A549 (cell line): ENCODE data around the gene OR4K2. TPM values are rescaled to one million over a fixed set of nuclear protein-coding genes. Genes with fewer than 3 reads are reported as not detected.

ENCODE experiments used
- ATAC-seq, 2 experiments: fragments of 200-7000 bp in 1 of 2; fragments of >200 bp in 1 of 2; cut with Nextera tagmentation in 1 of 2; cut with Tn5 transposase in 1 of 2; 3 replicates each; pipeline versions ENCODE4 v1.8.0 to v1.9.1; 2018 to 2020; ENCODE audit warnings: mild to moderate bottlenecking in 1 of 2, moderate library complexity in 1 of 2
- CTCF ChIA-PET: fragments of 300-600 bp; sonication (Branson Sonifier 250); formaldehyde crosslinking; extraction: SDS; loops from one replicate; lab custom pipeline; 2021; ENCODE audit warnings: antibody characterized with exemption, inconsistent platforms; lab: Yijun Ruan, JAX
- POLR2A ChIA-PET: fragments of 350-600 bp; formaldehyde crosslinking; extraction: SDS; loops from one replicate; lab custom pipeline; 2021; ENCODE audit warnings: antibody characterized with exemption, inconsistent platforms; lab: Yijun Ruan, JAX
- DNase-seq, 2 experiments: peaks; one replicate each; pipeline versions ENCODE4 v3.0.0 to v3.0.0-alpha.2; 2011 to 2016; ENCODE audit warnings: low read depth in 1 of 2, low spot score in 1 of 2
- FAIRE-seq: peaks from 2 replicates; lab custom pipeline; 2011; peaks lifted over from hg19 to GRCh38; lab: Jason Lieb, UNC
- H3K27ac ChIP-seq, 2 experiments: fragments of >200 bp; sonication (Bioruptor Twin); formaldehyde crosslinking; 3 replicates each; pipeline ENCODE4 v1.5.1; 2016 to 2017
- H3K4me1 ChIP-seq: fragments of >200 bp; sonication (Bioruptor Twin); formaldehyde crosslinking; 3 replicates; pipeline ENCODE4 v1.6.1; 2016
- H3K4me2 ChIP-seq: fragments of >200 bp; sonication (Bioruptor Twin); formaldehyde crosslinking; 3 replicates; pipeline ENCODE4 v1.6.1; 2016
- H3K4me3 ChIP-seq: fragments of >200 bp; sonication (Bioruptor Twin); formaldehyde crosslinking; 3 replicates; pipeline ENCODE4 v1.5.1; 2016
- H3K9me3 ChIP-seq: fragments of >200 bp; sonication (Bioruptor Twin); formaldehyde crosslinking; 3 replicates; pipeline ENCODE4 v1.6.1; 2016
- BCL3 ChIP-seq: fragments of >200 bp; sonication (Bioruptor Twin); formaldehyde crosslinking; IDR thresholded peaks from 3 replicates; pipeline ENCODE4 v1.6.1; 2016
- BHLHE40 ChIP-seq: IDR thresholded peaks from 2 replicates; pipeline ENCODE4 v1.6.1; 2012; ENCODE audit warnings: low read depth, low read length, inconsistent platforms
- CBX8 ChIP-seq: fragments of 200-600 bp; sonication (generic); IDR thresholded peaks from 2 replicates; pipeline ENCODE4 v1.6.1; 2016
- EHF ChIP-seq: fragments of 250-450 bp; sonication (Bioruptor Pico); IDR thresholded peaks from 2 replicates; pipeline ENCODE4 v1.5.0; 2020; ENCODE audit warnings: mild to moderate bottlenecking
- EHMT2 ChIP-seq: fragments of 200-600 bp; sonication (generic); IDR thresholded peaks from 2 replicates; pipeline ENCODE4 v1.6.1; 2016; ENCODE audit warnings: antibody characterized with exemption, low read depth, mild to moderate bottlenecking, moderate library complexity
- ELK1 ChIP-seq: fragments of 150-350 bp; IDR thresholded peaks from 2 replicates; pipeline ENCODE4 v1.6.1; 2014; ENCODE audit warnings: low read depth, mild to moderate bottlenecking, low read length
- EP300 ChIP-seq, 2 experiments: fragments of >200 bp; sonication (Bioruptor Twin); formaldehyde crosslinking; IDR thresholded peaks; 2 replicates in 1 of 2; 3 replicates in 1 of 2; pipeline ENCODE4 v1.6.1; 2016 to 2017
- ESRRA ChIP-seq: fragments of 150-350 bp; IDR thresholded peaks from 2 replicates; pipeline ENCODE4 v1.6.1; 2014; ENCODE audit warnings: mild to moderate bottlenecking, low read length, borderline replicate concordance
- FOSL2 ChIP-seq, 2 experiments: fragments of 450-650 bp in 1 of 2; fragments of >200 bp in 1 of 2; sonication (Bioruptor Twin) in 1 of 2; formaldehyde crosslinking; IDR thresholded peaks; 2 replicates each; pipeline versions ENCODE4 v1.5.0 to v1.6.1; 2016 to 2020; ENCODE audit warnings: mild to moderate bottlenecking in 1 of 2, moderate library complexity in 1 of 2
- GATA3 ChIP-seq: IDR thresholded peaks from 2 replicates; pipeline ENCODE4 v1.6.1; 2012; ENCODE audit warnings: borderline replicate concordance
- HMGXB4 ChIP-seq: fragments of 250-450 bp; sonication (Bioruptor Pico); IDR thresholded peaks from 2 replicates; pipeline ENCODE4 v1.5.0; 2021; ENCODE audit warnings: mild to moderate bottlenecking, moderate library complexity, borderline replicate concordance
- HOXA7 ChIP-seq: fragments of 250-450 bp; sonication (Bioruptor Pico); IDR thresholded peaks from 2 replicates; pipeline ENCODE4 v1.5.0; 2020; ENCODE audit warnings: mild to moderate bottlenecking, moderate library complexity
- JUN ChIP-seq, 2 experiments: fragments of >200 bp; sonication (Bioruptor Twin); formaldehyde crosslinking; IDR thresholded peaks; 2 replicates in 1 of 2; 3 replicates in 1 of 2; pipeline ENCODE4 v1.6.1; 2016 to 2017
- JUNB ChIP-seq: fragments of >200 bp; sonication (Bioruptor Twin); formaldehyde crosslinking; IDR thresholded peaks from 2 replicates; pipeline ENCODE4 v1.6.1; 2016
- KDM5A ChIP-seq: fragments of 200-600 bp; sonication (generic); IDR thresholded peaks from 2 replicates; pipeline ENCODE4 v1.6.1; 2016; ENCODE audit warnings: antibody characterized with exemption, mild to moderate bottlenecking
- MAX ChIP-seq: IDR thresholded peaks from 2 replicates; pipeline ENCODE4 v1.6.1; 2012
- NFE2L2 ChIP-seq: fragments of 150-350 bp; conservative IDR thresholded peaks from 2 replicates; pipeline ENCODE4 v1.6.1; 2014; ENCODE audit warnings: low read length
- NR3C1 ChIP-seq: fragments of >200 bp; sonication (Bioruptor Twin); formaldehyde crosslinking; IDR thresholded peaks from 3 replicates; pipeline ENCODE4 v1.6.1; 2017
- PBX3 ChIP-seq: IDR thresholded peaks from 2 replicates; pipeline ENCODE4 v1.6.1; 2012
- RAD21 ChIP-seq, 2 experiments: fragments of >200 bp in 1 of 2; sonication (Bioruptor Twin) in 1 of 2; formaldehyde crosslinking in 1 of 2; IDR thresholded peaks in 1 of 2; conservative IDR thresholded peaks in 1 of 2; 2 replicates in 1 of 2; 3 replicates in 1 of 2; pipeline ENCODE4 v1.6.1; 2012 to 2018; ENCODE audit warnings: inconsistent platforms in 1 of 2
- RARB ChIP-seq: fragments of 250-450 bp; sonication (Bioruptor Pico); IDR thresholded peaks from 2 replicates; pipeline ENCODE4 v1.8.0; 2021; ENCODE audit warnings: mild to moderate bottlenecking, moderate library complexity
- REST ChIP-seq: fragments of 200-600 bp; sonication (generic); IDR thresholded peaks from 2 replicates; pipeline ENCODE4 v1.6.1; 2016; ENCODE audit warnings: antibody characterized with exemption, mild to moderate bottlenecking, moderate library complexity
- RFX5 ChIP-seq: fragments of 450-650 bp; IDR thresholded peaks from 2 replicates; pipeline ENCODE4 v1.7.1; 2014; ENCODE audit warnings: antibody characterized with exemption, mild to moderate bottlenecking, moderate library complexity
- RNF2 ChIP-seq: fragments of 200-600 bp; sonication (generic); IDR thresholded peaks from 2 replicates; pipeline ENCODE4 v1.6.1; 2016; ENCODE audit warnings: low read depth, mild to moderate bottlenecking, antibody characterized with exemption, moderate library complexity, borderline replicate concordance
- SMC3 ChIP-seq: fragments of >200 bp; sonication (Bioruptor Twin); formaldehyde crosslinking; IDR thresholded peaks from 3 replicates; pipeline ENCODE4 v1.6.1; 2018; ENCODE audit warnings: inconsistent platforms
- TFCP2L1 ChIP-seq: fragments of 250-450 bp; sonication (Bioruptor Pico); IDR thresholded peaks from 2 replicates; pipeline ENCODE4 v1.5.0; 2021; ENCODE audit warnings: mild to moderate bottlenecking
- TP53 ChIP-seq: fragments of 250-450 bp; sonication (Bioruptor Pico); IDR thresholded peaks from 2 replicates; pipeline ENCODE4 v1.5.0; 2021; ENCODE audit warnings: mild to moderate bottlenecking, moderate library complexity
- USF2 ChIP-seq: fragments of 450-650 bp; IDR thresholded peaks from 2 replicates; pipeline ENCODE4 v1.6.1; 2014; ENCODE audit warnings: antibody characterized with exemption
- ZSCAN20 ChIP-seq: fragments of 250-450 bp; sonication (Bioruptor Pico); IDR thresholded peaks from 2 replicates; pipeline ENCODE4 v1.8.0; 2022; ENCODE audit warnings: mild to moderate bottlenecking, moderate library complexity
- WGBS: methylation state at CpG from one replicate; pipeline ENCODE4 v1.1.6; 2017; ENCODE audit errors: missing lambda C conversion rate; 5-methylcytosine and 5-hydroxymethylcytosine counted together
- polyA plus RNA-seq, 4 experiments: library from polyadenylated mRNA; depleted of rRNA in 3 of 4; stranded (reverse); fragments of >200 nt; fragmentation: RNase III in 1 of 4; extraction: RNeasy Plus Mini Kit Qiagen cat#74134 plus additional on column Dnase treatment in 1 of 4; gene quantifications; 2 replicates in 3 of 4; 3 replicates in 1 of 4; pipeline ENCODE4 v1.2.3, GENCODE V29; 2011 to 2017

The OR4K2 gene
- polyA plus RNA-seq, 2 of the 4 experiments (the other 2 are of a cell fraction), result not detected

- Histone ChIP-seq H3K4me3 (no peak overlapping the region), H3K4me1 (no peaks in the 10 kb centered on the region), H3K9me3 (no peaks in the 10 kb centered on the region), H3K4me2 (no peak overlapping the region), H3K27ac (no peak overlapping the region)
- POLR2A ChIA-PET, result no interaction called here
- WGBS, result 45% methylated on average over 3 of the region's 3 CpGs
- no peak for TF ChIP-seq ELK1
- no peak for TF ChIP-seq EP300 (IDR thresholded peaks at IDR 0.05)
- TF ChIP-seq BHLHE40, result no peak
- no peak for TF ChIP-seq TFCP2L1
- no peak for TF ChIP-seq PBX3
- TF ChIP-seq HOXA7 (CRISPR knock-in tag), result no peak
- no peak for TF ChIP-seq RARB
- TF ChIP-seq EHF, result no peak
- TF ChIP-seq ZSCAN20, result no peak
- TF ChIP-seq FOSL2 (IDR thresholded peaks at IDR 0.05), result no peak
- no peak for TF ChIP-seq FOSL2 (CRISPR knock-in tag; IDR thresholded peaks at IDR 0.05)
- TF ChIP-seq HMGXB4 (CRISPR knock-in tag), result no peak
- TF ChIP-seq JUN (IDR thresholded peaks at IDR 0.05), result no peak
- TF ChIP-seq JUNB, result no peak
- TF ChIP-seq USF2, result no peak
- TF ChIP-seq TP53, result no peak
- TF ChIP-seq RNF2, result no peak
- ATAC-seq (no peak), DNase-seq (no peak), FAIRE-seq (no peak)
- CTCF ChIA-PET, result interaction anchor here (1.8 kb wide), 1 partner anchor 18 kb away, joined by 6 read pairs; no protein-coding TSS in a partner anchor
Measured at GRCh38 chr14:19900999-19901398, 26.1 kb downstream of the OR4K2 start.

GRCh38 chr14:19902409-19902808, 27.5 kb downstream of the OR4K2 start:
- no peak overlapping the region for H3K4me3 ChIP-seq
- H3K9me3 ChIP-seq, result no peaks in the 10 kb centered on the region
- FAIRE-seq (no peak), DNase-seq (no peak), ATAC-seq (no peak)
- 7% methylated on average over 4 of the region's 4 CpGs for WGBS
- CTCF ChIA-PET, result interaction anchor here (0.6 to 1.8 kb wide), 4 partner anchors 9 to 23 kb away, joined by 3 to 6 read pairs (median 3); no protein-coding TSS in a partner anchor
- H3K4me2 ChIP-seq, result no peak overlapping the region
- TF ChIP-seq NFE2L2, result no peak
- no peak for TF ChIP-seq SMC3
- TF ChIP-seq GATA3, result no peak
- TF ChIP-seq NR3C1, result no peak
- no peak for TF ChIP-seq RARB
- no peak for TF ChIP-seq CBX8
- TF ChIP-seq KDM5A, result no peak
- no peak for TF ChIP-seq REST
- no peak for TF ChIP-seq EHF
- no peak for TF ChIP-seq MAX
- TF ChIP-seq JUNB, result no peak
- TF ChIP-seq RAD21 (conservative IDR thresholded peaks at IDR 0.05 in 1 of 2, IDR thresholded peaks at IDR 0.05 in 1 of 2), result no peak
- no peak for TF ChIP-seq ESRRA
- no peak for TF ChIP-seq BCL3
- TF ChIP-seq RFX5, result no peak
- TF ChIP-seq TP53, result no peak
- no peak for TF ChIP-seq EP300 (IDR thresholded peaks at IDR 0.05)
- no peak for TF ChIP-seq HOXA7 (CRISPR knock-in tag)
- TF ChIP-seq EHMT2, result no peak
- POLR2A ChIA-PET, result no interaction called here
- H3K4me1 ChIP-seq, result no peaks in the 10 kb centered on the region
- H3K27ac ChIP-seq, result no peak overlapping the region
